Colonic mucosa (tissue), 4 donors: ENCODE measurements around the gene CLEC20A. TPM values are rescaled to one million over a fixed set of nuclear protein-coding genes. Genes with fewer than 3 reads are reported as not detected.

ENCODE experiments used
- DNase-seq: peaks from one replicate; pipeline ENCODE4 v3.0.0-alpha.2; 2020
- H3K27ac ChIP-seq: fragments of 200-600 bp; one replicate; pipeline ENCODE4 v1.8.0; 2021
- H3K27me3 ChIP-seq: fragments of 200-600 bp; one replicate; pipeline ENCODE4 v1.8.0; 2021
- H3K36me3 ChIP-seq: fragments of 200-600 bp; one replicate; pipeline ENCODE4 v1.8.0; 2021
- H3K4me1 ChIP-seq: fragments of 200-600 bp; one replicate; pipeline ENCODE4 v1.8.0; 2021; ENCODE audit warnings: mild to moderate bottlenecking
- H3K4me3 ChIP-seq: fragments of 200-600 bp; one replicate; pipeline ENCODE4 v1.8.0; 2021
- H3K9ac ChIP-seq, 2 donors: one replicate each; pipeline ENCODE4 v1.7.0; 2013; ENCODE audit warnings: control low read depth in 2 of 2, low read depth in 2 of 2, low read length in 2 of 2
- H3K9me3 ChIP-seq: fragments of 200-600 bp; one replicate; pipeline ENCODE4 v1.8.0; 2021
- CTCF ChIP-seq: fragments of 200-600 bp; IDR thresholded peaks from one replicate; pipeline ENCODE4 v1.8.0; 2022; ENCODE audit warnings: antibody characterized with exemption, mild to moderate bottlenecking
- intact Hi-C: fragments of 100-400 bp; cut with DNase I; formaldehyde crosslinking; loops from one replicate; pipeline ENCODE4 v1.14.1; 2022
- total RNA-seq, 2 donors: library from RNA; stranded (reverse); fragmentation: NEBNext Ultra II Directional in 1 of 2; extraction: Animal tissue kit (Norgen Biotek cat#: 25700) in 1 of 2; gene quantifications; one replicate each; pipeline ENCODE4 v1.2.1, GENCODE V29; 2021
- donor health status: healthy.
- donor health status: DM: no; HTN: no; CAD: no.
- donor health status: DM: no; HTN: no; CAD: no.

The CLEC20A gene
- total RNA-seq, 2 donors from 2014 or later: not detected

DNA sequence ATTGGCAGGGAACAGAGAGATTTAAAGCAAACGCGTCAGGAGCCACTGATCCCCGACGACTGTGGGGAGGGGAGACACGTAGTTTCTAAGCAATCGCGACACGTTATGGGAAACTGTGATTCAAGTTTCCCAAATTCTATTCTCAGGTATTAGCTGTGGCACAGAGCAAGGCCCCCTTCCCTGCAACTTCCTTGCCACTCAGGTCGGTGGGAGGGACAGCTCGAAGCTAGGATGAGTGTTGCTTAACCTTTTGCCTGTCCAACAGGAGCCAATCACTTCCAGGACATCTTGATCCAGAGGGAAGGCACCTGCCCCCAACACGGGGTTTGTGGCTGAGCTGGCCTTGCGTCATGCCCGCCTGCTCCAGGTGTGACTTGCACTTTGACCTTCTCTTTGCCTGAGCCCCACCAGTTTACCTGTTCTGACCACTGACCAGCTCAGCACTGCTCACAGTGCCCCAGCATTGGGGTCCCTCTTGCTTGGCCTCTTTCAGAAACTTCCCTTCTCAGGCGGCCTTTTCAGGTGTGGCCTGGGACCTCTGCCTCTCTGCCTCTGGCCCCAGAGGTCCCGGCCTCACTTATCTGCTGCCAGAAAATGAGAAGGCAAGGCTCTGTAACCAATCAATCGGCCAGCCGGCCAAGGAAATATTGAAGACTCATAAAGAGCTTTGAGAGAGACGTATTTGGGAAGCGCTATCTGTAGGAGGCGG is 40.8 kb upstream of the CLEC20A start:
- no peak for TF ChIP-seq CTCF
- Histone ChIP-seq H3K27me3 (no peaks in the 10 kb centered on the region), H3K9ac (peak overlapping the region; percentile 4 to 33), H3K27ac (peak overlapping the region; percentile 76), H3K4me3 (no peak overlapping the region), H3K9me3 (no peaks in the 10 kb centered on the region), H3K4me1 (peaks cover 7% of the 10 kb centered on the region), H3K36me3 (no peaks in the 10 kb centered on the region)
- intact Hi-C loops: no loop called here
- peak; percentile 63 for DNase-seq

GRCh38 chr1:178536844-178537371 is 40.1 kb upstream of the CLEC20A start:
- no peak for TF ChIP-seq CTCF
- DNase-seq: peak; percentile 84
- intact Hi-C loops: no loop called here
- Histone ChIP-seq H3K4me3 (no peak overlapping the region), H3K36me3 (no peaks in the 10 kb centered on the region), H3K9ac (peak overlapping the region; percentile 4 to 33), H3K27me3 (no peaks in the 10 kb centered on the region), H3K4me1 (peaks cover 7% of the 10 kb centered on the region), H3K9me3 (no peaks in the 10 kb centered on the region), H3K27ac (peak overlapping the region; percentile 76)

DNA sequence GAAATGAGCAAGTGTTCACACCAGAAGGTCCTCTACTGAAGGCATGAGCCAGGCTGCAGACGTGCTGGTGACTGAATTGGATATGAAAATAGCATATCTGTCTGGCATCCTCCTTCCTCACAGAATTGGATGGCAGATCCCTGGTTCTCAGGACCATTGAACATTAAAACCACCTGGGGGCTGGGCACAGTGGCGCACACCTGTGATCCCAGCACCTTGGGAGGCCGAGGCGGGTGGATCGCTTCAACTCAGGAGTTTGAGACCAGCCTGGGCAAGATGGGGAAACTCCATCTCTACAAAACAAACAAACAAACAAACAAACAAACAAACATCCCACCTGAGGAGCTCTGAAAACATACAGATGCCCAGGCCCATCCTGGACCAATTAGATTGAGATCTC is 39.6 kb upstream of the CLEC20A start:
- Histone ChIP-seq H3K9ac (no peak overlapping the region), H3K36me3 (no peaks in the 10 kb centered on the region), H3K27me3 (no peaks in the 10 kb centered on the region), H3K4me3 (no peak overlapping the region), H3K27ac (peak overlapping the region; percentile 76), H3K4me1 (peaks cover 7% of the 10 kb centered on the region), H3K9me3 (no peaks in the 10 kb centered on the region)
- TF ChIP-seq CTCF: no peak
- intact Hi-C loops: no loop called here
- DNase-seq: no peak

DNA sequence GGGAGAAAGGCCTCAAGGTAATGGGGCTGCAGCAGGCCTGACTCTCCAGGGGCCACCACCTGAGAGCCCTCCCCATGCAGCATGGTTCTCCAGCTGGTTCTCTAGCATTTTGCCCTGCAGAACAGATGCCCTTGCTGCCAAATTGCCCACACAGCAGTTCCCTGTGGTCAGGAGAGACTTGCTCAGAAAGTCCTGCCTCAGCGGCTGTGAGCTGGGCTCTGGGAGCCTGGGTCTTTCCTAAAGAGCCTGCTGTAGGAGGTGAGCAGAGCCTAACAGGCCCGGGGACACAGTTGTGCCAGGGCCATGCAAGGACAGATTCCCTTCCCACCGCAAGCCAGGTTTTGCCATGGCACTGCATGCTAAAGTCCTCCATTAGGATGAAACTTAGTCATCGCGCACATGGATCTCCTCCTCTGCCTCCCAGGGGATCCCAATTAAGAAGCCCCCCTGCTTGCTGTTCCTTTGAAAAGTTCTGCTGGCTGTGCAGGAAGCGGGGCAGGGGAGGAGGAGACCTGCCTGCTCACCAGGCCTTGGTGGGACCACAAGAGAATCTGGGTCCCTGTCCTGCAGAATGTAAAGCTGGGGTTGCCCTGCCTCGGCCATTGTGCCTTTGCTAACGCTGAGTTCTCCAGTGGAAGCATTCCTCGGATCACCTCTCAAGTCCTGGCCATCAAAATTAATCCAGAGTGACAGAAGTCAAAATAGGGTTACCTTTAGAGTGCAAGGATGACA is 37.5 kb upstream of the CLEC20A start:
- TF ChIP-seq CTCF: no peak
- Histone ChIP-seq H3K9ac (no peak overlapping the region), H3K27me3 (no peaks in the 10 kb centered on the region), H3K4me1 (peaks cover 7% of the 10 kb centered on the region), H3K27ac (no peak overlapping the region), H3K36me3 (no peaks in the 10 kb centered on the region), H3K9me3 (no peaks in the 10 kb centered on the region), H3K4me3 (no peak overlapping the region)
- no peak for DNase-seq
- intact Hi-C loops: no loop called here

DNA sequence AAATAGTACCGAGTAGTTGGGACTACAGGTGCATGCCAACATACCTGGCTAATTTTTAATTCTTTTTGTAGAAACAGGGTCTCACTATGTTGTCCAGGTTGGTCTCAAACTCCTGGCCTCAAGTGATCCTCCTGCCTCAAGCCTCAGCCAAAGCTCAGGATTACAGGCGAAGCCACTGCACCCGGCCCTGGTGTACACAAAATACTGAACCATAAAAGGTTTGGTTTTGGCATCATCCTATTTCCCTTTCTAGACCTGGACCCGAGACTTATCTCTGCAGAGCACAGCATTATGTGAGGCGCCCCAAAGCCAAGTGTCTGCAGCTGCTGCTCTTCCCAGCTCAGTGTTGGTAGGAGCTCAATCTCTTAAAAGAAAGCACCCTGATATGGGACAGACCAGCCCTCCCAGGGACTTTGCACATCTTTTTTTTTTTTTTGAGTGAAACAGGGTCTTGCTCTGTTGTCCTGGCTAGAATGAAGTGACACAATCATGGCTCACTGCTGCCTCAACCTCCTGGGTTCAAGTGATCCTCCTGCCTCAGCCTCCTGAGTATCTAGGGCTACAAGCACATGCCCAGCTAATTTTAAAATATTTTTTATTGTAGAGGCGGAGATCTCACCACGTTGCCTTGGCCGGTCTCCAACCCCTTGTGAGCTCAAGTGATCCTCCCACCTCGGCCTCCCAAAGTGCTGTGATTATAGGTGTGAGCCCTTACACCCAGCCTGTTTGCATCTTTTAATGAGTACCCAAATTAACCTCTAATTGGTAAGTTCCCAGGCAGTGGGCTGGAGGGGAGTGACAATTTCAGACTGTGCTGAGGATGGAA is 36.6 kb upstream of the CLEC20A start:
- Histone ChIP-seq H3K4me3 (no peak overlapping the region), H3K9ac (no peak overlapping the region), H3K27ac (no peak overlapping the region), H3K27me3 (no peaks in the 10 kb centered on the region), H3K36me3 (no peaks in the 10 kb centered on the region), H3K4me1 (peaks cover 7% of the 10 kb centered on the region), H3K9me3 (no peaks in the 10 kb centered on the region)
- no peak for TF ChIP-seq CTCF
- intact Hi-C loops: no loop called here
- no peak for DNase-seq
